ENCODE measurements around the gene NTRK3.
A peak's percentile ranks its signal among the peaks of the same experiment; 100 is the strongest.

NTRK3 gene

DNA sequence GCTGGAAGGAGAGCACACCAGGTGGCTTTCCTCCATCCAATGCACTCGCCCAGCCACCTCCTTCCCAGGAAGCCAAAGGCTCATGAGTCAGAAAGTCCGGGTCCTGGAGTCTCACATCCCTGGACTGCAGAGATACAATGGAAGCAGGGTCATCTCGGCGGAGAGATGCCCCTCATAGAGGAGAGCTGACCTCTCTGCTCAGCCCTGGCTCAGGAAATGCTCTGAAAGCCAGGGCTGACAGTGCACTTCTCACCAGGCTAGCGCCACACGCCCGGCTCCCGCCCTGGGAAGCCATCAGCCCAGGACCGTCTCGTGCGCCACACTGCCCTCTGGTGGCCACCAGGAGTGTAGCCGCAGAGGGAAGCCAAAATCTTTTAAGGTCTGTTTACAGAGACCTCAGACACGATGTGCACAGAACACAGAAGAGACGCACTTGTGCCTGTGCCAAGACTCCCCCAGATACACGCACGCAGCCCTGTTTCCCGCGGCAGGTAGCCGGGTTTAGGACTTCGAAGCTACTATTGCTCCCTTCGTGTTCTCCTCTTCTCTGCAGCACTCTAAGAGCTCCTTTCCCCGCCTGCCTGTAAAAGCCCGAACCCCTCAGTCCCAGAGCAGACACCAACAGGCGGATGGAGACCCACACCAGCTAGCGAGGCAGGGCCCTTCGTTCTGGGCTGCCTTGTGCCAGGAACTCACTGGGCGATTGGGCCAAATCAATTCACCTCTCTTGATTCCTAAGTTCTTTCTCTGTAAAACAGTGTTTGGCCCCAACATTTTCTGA is 9.7 kb downstream of the NTRK3 start:
- Histone ChIP-seq H3K79me2 (ENCODE audit: insufficient read depth, low read length) (no peaks in the 10 kb centered on the region), H2AFZ (ENCODE audit: low read length) (peak overlapping the region; percentile 85), H3K9me3 (ENCODE audit: insufficient read depth, low read depth, low read length) (no peaks in the 10 kb centered on the region), H3K36me3 (ENCODE audit: insufficient read depth, low read length) (no peaks in the 10 kb centered on the region), H3K4me1 (ENCODE audit: insufficient read depth, low read length, poor library complexity, severe bottlenecking) (peaks cover 3% of the 10 kb centered on the region), H4K20me1 (ENCODE audit: insufficient read depth, low read length, poor library complexity, severe bottlenecking) (no peaks in the 10 kb centered on the region), H3K9ac (ENCODE audit: low read depth, low read length, poor library complexity, severe bottlenecking) (no peak overlapping the region), H3K9me2 (replicated peaks; ENCODE audit: low read depth, low read length) (no peaks in the 10 kb centered on the region), H3K4me3 (ENCODE audit: low read length, poor library complexity, severe bottlenecking) (peak overlapping the region; percentile 36), H3K27me3 (ENCODE audit: insufficient read depth, low read length, poor library complexity, severe bottlenecking) (no peaks in the 10 kb centered on the region), H3F3A (ENCODE audit: low read depth) (no peaks in the 10 kb centered on the region), H3K4me2 (ENCODE audit: low read depth, low read length, poor library complexity, severe bottlenecking) (peak overlapping the region; percentile 52)
- no peak for TF ChIP-seq EZH2phosphoT487 (IDR thresholded peaks at IDR 0.05; ENCODE audit: borderline replicate concordance)
- TF ChIP-seq, protein P1, sequence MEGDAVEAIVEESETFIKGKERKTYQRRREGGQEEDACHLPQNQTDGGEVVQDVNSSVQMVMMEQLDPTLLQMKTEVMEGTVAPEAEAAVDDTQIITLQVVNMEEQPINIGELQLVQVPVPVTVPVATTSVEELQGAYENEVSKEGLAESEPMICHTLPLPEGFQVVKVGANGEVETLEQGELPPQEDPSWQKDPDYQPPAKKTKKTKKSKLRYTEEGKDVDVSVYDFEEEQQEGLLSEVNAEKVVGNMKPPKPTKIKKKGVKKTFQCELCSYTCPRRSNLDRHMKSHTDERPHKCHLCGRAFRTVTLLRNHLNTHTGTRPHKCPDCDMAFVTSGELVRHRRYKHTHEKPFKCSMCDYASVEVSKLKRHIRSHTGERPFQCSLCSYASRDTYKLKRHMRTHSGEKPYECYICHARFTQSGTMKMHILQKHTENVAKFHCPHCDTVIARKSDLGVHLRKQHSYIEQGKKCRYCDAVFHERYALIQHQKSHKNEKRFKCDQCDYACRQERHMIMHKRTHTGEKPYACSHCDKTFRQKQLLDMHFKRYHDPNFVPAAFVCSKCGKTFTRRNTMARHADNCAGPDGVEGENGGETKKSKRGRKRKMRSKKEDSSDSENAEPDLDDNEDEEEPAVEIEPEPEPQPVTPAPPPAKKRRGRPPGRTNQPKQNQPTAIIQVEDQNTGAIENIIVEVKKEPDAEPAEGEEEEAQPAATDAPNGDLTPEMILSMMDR (conservative IDR thresholded peaks at IDR 0.05; ENCODE audit: low read length) = peak; percentile 90

- Histone ChIP-seq H2AFZ (ENCODE audit: low read length) (peak overlapping the region; percentile 85; the same call in 1 of the 2 replicates), H3K9me2 (replicated peaks; ENCODE audit: low read depth, low read length) (no peaks in the 10 kb centered on the region), H3K9me3 (ENCODE audit: insufficient read depth, low read depth, low read length) (no peaks in the 10 kb centered on the region), H4K20me1 (ENCODE audit: insufficient read depth, low read length, poor library complexity, severe bottlenecking) (no peaks in the 10 kb centered on the region), H3K27me3 (ENCODE audit: insufficient read depth, low read length, poor library complexity, severe bottlenecking) (no peaks in the 10 kb centered on the region), H3K79me2 (ENCODE audit: insufficient read depth, low read length) (no peaks in the 10 kb centered on the region), H3K4me2 (ENCODE audit: low read depth, low read length, poor library complexity, severe bottlenecking) (peak overlapping the region; percentile 52), H3K36me3 (ENCODE audit: insufficient read depth, low read length) (no peaks in the 10 kb centered on the region), H3F3A (ENCODE audit: low read depth) (no peaks in the 10 kb centered on the region), H3K9ac (ENCODE audit: low read depth, low read length, poor library complexity, severe bottlenecking) (no peak overlapping the region), H3K4me1 (ENCODE audit: insufficient read depth, low read length, poor library complexity, severe bottlenecking) (peaks cover 3% of the 10 kb centered on the region), H3K4me3 (ENCODE audit: low read length, poor library complexity, severe bottlenecking) (no peak overlapping the region)
- TF ChIP-seq, protein P1 (conservative IDR thresholded peaks at IDR 0.05; ENCODE audit: low read length) = no peak
- TF ChIP-seq EZH2phosphoT487 (IDR thresholded peaks at IDR 0.05; ENCODE audit: borderline replicate concordance) = no peak
These were observed 10.5 kb downstream of the NTRK3 start for GRCh38 chr15:88246081-88246480.

GRCh38 chr15:88243895-88244787 is 12.4 kb downstream of the NTRK3 start:
- Histone ChIP-seq H3K9me2 (replicated peaks; ENCODE audit: low read depth, low read length) (no peaks in the 10 kb centered on the region), H3K9ac (ENCODE audit: low read depth, low read length, poor library complexity, severe bottlenecking) (no peak overlapping the region), H3F3A (ENCODE audit: low read depth) (no peaks in the 10 kb centered on the region), H3K4me2 (ENCODE audit: low read depth, low read length, poor library complexity, severe bottlenecking) (no peak overlapping the region), H3K27me3 (ENCODE audit: insufficient read depth, low read length, poor library complexity, severe bottlenecking) (no peaks in the 10 kb centered on the region), H3K4me3 (ENCODE audit: low read length, poor library complexity, severe bottlenecking) (no peak overlapping the region), H4K20me1 (ENCODE audit: insufficient read depth, low read length, poor library complexity, severe bottlenecking) (no peaks in the 10 kb centered on the region), H2AFZ (ENCODE audit: low read length) (no peak overlapping the region), H3K9me3 (ENCODE audit: insufficient read depth, low read depth, low read length) (no peaks in the 10 kb centered on the region), H3K79me2 (ENCODE audit: insufficient read depth, low read length) (no peaks in the 10 kb centered on the region), H3K36me3 (ENCODE audit: insufficient read depth, low read length) (no peaks in the 10 kb centered on the region), H3K4me1 (ENCODE audit: insufficient read depth, low read length, poor library complexity, severe bottlenecking) (peaks cover 3% of the 10 kb centered on the region)
- TF ChIP-seq, protein P1 (conservative IDR thresholded peaks at IDR 0.05; ENCODE audit: low read length) = peak; percentile 84
- TF ChIP-seq EZH2phosphoT487 (IDR thresholded peaks at IDR 0.05; ENCODE audit: borderline replicate concordance) = no peak

Measured in Loucy (cell line).